Measurements from ENCODE around the gene TRPM2. TPM values are rescaled to one million over a fixed set of nuclear protein-coding genes. Genes with fewer than 3 reads are reported as not detected.
"Not testable (repeated sequence)": the region's sequence is repeated elsewhere in the genome, so short reads cannot be mapped to it uniquely, and the experiment has no call there.

Gene TRPM2
- total RNA-seq, 1 donor from 2014 or later: 20.6 TPM

DNA sequence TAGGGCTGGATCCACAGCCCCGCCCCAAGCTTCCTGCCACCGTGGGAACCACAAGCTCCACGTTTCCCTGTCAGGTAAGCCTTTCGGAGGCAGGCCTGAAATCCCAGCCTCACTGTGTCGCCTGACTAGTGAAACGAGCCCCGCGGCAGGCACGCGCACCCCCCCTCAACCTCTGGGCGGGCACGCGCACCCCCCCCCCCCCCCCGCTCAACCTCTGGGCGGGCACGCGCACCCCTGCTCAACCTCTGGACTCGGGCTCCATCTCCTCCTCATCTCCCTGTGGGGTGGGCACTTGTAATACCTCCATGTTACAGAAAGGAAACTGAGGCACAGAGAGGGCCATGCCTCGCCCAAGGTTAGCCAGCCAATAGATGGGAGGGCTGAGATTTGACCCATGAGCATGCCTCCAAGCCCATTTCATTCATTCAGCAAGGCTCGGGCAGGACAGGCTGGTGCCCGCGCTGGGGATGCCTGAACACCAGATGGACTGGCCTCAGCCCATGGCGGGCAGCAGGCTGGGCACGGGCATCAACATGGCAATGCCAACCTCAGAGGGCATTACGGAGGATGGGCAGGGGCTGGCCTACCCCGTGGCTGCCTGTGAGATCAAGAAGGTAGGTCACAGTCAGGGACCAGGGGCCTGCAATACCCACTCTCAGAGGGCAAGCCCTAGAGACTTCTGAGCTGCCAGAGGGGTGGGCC, 18.9 kb upstream of the TRPM2 start:
- intact Hi-C loops (cut with micrococcal nuclease): loop anchor here (5.0 kb wide), 2 partner anchors 322 to 1308 kb away; partner anchors contain the start of genes PCBP3 and TRAPPC10

DNA sequence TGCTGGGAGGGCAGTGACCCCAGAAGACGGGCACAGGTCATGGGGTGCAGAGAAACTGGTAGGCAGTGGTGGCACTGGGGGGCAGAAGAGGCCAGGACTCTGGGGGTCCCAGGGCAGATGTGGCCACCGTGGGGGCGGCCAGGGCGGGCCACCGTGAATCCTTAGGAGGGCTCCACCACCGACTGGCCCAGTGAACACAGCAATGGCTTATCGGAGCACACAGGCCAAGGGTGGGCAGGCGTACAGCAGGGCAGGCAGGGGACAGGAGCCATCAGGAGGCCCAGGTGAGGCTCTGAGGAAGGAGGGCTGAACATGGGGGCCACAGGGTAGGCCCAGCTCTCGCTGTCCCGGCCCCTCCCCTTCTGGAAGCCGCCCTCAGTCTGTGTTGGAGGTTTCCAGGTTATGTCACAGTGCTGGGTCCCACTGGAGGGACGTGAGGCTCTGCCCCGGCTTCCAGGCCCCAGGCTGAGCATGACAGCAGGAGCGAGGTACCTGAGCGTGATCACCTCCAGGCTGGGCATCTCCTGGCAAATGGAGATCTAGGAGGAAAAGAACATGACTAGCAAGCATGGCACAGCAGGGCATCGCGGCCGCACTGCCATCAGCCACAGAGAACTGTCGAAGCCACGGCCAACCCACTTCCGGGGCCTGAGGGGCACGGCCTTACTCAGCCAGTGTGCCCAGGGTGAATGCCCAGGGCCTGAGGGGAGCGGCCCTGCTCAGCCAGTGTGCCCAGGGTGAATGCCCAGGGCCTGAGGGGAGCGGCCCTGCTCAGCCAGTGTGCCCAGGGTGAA, 18.0 kb upstream of the TRPM2 start:
- intact Hi-C loops (cut with micrococcal nuclease): loop anchor here (5.0 kb wide), 2 partner anchors 323 to 1307 kb away; partner anchors contain the start of genes PCBP3 and TRAPPC10

DNA sequence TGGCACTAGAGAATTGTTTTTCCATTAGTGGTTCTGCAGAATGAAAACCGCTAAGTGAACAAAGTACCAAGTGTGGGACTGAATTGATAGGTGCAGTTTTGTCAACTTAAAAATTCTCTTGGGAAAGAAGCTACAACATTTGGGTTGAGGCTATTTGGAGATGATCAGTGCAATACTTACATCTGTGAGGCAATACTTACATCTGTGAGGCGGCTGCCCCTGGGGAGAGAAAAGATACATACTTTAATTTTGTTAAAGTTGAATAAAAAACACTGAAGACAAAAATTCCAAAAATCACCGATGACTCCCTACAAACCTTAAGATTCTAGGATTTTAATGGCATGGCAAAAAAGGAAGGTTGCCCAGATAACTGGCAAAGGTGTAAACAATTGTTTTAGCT, 16.0 kb upstream of the TRPM2 start:
- intact Hi-C loops (cut with micrococcal nuclease): loop anchor here (5.0 kb wide), 2 partner anchors 325 to 1305 kb away; partner anchors contain the start of genes PCBP3 and TRAPPC10

DNA sequence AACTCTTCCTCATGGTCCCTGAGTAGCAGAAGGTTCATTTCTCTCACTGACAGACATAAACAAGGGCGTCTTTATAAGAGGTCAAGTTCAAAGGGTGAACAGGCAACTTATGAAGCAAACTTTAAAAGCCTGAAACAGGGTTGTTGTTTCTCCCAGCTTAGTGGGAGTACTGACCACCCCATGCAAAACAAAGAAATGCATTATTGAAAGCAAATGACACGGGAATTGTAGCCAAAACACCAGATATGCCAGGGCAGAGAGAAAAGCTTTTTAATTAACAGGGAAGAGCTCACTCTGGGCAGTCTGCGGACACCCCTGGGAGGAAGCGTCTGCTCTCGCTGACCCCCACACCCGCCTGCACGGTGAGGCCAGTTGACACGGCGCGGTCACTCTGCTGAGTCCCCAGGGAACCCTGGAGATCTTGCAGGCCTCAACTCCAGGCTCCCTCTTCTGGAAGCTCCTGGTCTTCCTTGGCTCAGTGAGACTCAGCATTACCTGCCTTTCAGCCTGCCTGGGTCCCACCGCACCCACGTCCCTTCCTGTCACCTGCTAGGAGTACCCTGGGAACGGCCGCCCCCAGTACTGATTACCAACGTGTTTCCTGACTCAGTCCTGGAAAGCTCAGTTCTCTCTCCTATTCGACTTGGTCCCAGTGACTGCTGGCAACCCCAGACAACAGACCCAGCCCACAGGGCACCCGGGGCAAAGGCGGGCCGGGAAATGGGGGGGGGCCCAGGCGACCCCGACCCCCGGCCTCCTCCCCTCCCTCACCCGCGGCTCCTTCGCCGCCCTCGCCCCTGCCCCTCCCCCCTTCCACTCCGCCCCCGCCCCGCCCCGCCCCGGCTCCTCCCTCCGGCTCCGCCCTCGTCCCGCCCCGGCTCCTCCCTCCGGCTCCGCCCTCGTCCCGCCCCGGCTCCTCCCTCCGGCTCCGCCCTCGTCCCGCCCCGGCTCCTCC, 15.2 kb upstream of the TRPM2 start:
- intact Hi-C loops (cut with micrococcal nuclease): loop anchor here (2.0 to 5.0 kb wide), 4 partner anchors 91 to 1304 kb away; partner anchors contain the start of genes PCBP3, SUMO3 and TRAPPC10

DNA sequence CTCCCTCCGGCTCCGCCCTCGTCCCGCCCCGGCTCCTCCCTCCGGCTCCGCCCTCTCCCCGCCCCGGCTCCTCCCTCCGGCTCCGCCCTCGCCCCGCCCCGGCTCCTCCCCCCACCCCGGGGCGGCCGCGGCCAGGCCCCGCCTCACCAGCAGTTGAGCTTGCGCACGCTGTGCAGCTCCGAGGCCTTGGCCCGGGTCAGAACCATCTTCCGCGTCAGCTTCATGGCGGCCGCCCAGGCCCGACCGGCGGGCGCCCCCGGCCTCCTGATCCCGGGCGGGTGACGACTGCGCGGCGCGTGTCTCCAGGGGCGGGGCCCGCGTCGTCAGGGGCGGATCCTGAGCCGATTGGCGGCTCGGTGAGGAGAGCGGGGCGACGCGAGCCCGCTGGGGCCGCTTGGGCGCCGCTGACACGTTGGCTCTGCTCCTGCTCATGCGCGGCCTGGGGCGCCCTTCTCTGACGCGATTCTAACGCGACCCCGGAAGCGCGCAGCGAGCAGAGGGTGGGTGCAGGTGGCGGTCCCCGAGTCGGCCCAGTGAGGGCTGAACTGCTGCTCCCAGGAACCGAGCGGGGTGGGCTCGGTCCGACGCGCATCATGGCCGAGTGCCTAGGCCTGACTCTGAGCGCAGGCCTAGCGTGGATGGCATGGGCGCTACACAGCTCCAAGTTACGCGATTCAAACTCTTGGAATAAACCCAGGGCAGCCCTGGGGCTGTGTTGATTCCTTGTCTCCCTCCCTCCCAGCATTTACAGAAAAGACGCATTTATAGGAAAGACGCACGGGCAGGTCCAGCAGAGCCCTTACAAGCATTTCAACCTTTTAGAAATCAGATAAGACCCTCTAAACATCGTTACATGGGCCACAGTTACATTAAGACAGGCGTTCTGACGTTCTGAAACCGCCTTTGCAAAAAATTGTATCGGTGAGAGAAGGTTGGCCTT, 14.2 kb upstream of the TRPM2 start, which contains the start of gene CFAP410:
Gene CFAP410 (minus strand): TSS at position 420 of the 940 bp plus-strand sequence. CDS start 196 bp downstream, at position 224.
- intact Hi-C loops (cut with micrococcal nuclease): loop anchor here (1.0 to 5.0 kb wide), 5 partner anchors 90 to 1303 kb away; partner anchors contain the start of genes LRRC3, PCBP3, SUMO3 and TRAPPC10

DNA sequence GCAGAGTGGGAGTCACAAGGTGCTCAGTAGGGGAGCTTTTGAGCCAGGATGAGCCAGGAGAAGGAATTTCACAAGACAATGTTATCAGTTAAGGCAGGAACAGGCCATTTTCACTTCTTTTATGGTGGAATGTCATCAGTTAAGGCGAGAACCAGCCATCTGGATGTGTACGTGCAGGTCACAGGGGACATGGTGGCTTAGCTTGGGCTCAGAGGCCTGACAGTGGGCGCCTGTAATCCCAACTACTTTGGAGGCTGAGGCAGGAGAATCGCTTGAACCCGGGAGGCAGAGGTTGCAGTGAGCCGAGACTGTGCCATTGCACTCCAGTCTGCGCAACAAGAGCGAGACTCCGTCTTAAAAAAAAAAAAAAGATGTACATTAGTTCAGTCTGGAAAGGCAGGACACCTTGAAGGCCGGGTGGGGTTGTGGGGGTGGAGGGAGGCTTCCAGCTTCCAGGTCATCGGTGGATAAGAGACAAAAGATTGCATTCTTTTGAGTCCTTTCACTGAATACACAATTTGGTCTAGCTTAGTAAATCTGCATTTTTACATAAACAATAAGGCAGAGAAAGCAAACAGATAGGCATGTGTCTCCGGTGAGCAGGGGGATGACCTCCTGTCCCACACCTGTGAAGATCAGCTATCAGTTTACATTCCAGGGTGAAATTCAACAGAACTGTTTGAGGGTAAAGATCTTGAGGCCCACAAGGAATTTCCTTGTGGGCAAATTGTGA, 11.5 kb upstream of the TRPM2 start:
- intact Hi-C loops (cut with micrococcal nuclease): not testable (repeated sequence)

DNA sequence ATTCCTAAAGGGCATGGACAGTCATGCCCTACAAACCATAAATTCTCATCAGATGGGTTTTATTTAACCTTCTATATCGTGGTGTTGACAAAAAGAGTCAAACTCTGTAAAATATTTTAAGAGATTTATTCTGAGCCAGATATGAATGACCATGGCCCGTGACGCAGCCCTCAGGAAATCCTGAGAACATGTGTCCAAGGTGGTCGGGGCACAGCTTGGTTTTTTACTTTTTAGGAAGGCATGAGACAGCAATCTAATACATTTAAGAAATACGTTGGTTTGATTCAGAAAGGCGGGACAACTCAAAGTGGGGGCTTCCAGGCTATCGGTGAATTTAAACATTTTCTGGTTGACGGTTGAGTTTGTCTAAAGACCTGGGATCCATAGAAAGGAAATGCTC, 10.4 kb upstream of the TRPM2 start:
- intact Hi-C loops (cut with micrococcal nuclease): not testable (repeated sequence)

DNA sequence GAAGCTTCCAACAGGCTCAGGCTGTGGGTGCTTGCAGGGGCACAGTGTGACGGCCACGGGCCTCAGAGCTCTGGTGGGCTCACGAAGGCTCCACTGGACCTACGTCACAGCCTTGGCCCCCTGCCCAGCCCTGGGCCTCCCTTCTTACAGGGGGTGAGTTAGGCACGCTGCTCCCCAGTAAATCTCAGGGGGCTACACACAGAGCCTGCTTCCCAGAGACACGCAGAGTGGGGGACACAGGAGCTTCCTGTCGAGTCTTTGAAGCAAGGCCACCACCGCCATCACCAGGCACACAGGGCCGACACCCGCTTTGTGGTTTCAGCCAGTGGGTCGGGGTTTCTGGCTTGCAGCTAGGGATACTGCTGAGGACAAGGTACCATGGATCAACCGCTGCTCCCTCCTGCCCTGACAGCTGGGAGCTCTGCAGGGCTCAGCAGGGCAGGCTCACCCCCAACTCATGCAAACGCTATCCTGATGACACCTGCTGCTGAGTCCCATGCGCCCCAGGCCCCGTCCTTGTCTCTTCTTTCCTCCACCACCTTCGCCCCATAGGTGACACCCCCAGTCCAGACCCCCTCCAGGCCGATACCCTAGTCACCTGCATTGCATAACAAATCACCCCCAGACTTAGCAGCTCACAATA, 8.8 kb upstream of the TRPM2 start:
- intact Hi-C loops (cut with micrococcal nuclease): no loop called here

DNA sequence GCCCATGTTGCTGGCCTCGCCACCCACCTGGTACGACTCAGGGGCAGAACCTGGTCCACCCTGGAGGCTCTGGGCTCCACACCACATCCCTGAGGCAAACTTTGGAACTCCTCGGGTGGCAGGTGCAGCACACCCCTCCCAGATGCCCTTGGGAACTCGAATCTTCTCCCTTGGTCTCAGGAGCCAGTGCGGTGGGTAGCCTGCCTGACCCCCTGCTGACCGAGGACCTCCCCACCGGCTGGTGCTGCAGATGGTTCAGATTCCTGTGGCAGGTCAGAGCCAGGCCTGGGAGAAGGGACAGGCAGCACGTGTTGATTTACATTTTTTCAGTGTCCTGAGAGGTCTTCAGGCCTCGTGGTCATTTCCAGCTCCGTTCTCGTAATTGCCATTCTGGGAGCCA, 7.9 kb upstream of the TRPM2 start:
- intact Hi-C loops (cut with micrococcal nuclease): no loop called here

DNA sequence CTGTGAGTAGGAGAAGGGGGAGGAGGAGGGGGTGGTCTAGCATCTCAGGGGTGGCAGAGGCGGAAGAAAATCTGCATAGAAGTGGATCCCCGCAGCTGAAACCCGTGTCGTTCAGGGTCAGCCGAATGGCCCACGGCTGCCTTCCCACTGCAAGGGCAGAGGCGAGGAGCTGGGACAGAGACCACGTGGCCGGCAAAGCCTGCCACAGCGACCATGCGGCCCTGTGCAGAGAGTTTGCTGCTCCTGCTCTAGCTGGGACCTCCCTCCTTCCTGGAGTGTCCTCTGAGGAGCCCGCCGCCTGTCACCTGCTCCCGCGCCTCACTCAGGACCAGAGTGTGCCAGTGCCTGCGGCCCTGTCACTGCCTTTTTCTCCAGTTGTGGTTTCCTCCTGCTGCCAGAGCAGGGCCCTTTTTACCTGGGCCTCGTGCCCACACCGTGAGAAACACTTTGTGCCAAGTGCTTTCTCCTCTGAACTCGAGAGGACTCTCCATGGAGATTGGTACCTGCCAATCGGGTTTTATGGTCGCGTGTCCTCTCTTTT, 5.4 kb upstream of the TRPM2 start:
- intact Hi-C loops (cut with micrococcal nuclease): no loop called here

DNA sequence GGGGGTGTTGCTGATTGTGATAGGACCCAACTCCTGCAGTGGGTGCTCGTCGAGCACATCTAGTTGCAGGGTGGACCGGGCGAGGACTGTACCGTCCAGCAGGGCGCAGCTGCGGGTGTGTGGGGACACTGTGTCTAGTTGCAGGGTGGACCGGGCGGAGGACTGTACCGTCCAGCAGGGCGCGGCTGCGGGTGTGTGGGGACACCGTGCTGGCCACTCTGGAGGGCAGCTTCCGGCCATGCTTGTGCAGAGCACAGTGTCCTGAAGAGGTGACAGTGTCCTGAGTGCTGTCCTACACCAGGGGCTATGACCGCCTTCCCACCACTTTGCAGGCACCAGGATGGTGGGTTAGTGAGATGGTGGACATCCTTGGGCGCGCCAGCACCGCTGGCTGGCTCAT, 4.6 kb upstream of the TRPM2 start:
- intact Hi-C loops (cut with micrococcal nuclease): no loop called here

DNA sequence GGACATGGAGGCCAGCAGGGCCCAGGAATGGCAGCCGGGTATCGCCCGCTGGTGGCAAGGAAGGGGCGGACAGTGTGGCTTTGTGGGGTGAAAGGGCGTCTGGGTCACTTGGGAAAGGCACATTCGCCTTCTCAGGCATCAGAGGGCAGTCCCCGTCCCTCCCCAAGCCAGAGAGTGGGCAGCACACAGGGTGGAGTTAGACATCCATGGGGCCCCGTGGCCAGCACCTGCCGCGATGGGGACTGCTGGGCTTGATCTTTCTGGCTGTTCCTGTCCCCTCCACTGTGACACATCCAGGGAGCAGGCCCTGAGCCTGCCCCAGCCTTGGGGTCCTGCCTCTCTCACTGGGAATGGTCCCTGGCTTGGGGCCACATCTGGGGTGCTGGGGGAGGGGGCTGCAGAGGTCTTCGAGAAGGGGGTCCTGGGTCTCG, 4.0 kb upstream of the TRPM2 start:
- intact Hi-C loops (cut with micrococcal nuclease): no loop called here

DNA sequence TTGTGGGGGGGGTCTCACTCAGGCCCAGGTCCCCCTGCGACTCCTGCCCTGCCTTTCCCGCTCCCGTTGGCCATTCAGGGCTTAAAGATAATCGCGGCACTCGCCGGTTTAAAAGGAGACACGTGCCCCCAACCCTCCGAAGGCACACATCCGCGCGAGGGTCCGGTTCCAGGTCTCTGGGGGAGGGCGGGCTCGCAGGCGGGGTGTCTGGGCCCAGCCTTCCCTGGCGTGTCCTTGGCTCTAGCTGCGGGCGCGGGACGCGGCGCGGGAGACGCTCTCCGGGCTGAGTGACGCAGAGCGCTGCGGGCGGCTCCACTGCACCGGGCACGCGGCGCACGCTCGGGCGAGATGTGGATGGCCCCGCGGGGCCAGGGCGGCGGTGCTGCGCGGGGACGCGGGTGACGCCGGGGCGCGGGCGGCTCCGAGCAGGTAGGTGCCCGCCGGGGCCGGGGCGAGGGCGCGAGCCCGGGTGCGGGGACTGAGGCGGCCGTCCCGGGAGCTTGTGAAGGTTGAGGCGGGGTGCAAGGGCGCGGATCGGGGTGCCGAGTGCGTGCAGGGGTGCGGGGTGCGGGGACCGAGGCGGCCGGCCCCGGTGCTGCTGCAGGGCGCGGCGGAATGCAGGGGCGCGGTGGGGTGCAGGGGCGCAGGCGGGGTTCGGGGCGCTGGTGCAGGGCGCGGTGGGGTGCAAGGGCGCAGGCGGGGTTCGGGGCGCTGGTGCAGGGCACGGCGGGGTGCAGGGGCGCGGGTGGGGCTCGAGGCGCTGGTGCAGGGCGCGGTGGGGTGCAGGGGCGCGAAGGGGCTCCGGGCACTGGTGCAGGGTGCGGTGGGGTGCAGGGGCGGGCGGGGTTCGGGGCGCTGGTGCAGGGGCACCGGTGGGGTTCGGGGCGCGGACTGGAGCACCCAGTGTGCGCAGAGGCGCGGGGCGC, 3.3 kb upstream of the TRPM2 start:
- intact Hi-C loops (cut with micrococcal nuclease): no loop called here

DNA sequence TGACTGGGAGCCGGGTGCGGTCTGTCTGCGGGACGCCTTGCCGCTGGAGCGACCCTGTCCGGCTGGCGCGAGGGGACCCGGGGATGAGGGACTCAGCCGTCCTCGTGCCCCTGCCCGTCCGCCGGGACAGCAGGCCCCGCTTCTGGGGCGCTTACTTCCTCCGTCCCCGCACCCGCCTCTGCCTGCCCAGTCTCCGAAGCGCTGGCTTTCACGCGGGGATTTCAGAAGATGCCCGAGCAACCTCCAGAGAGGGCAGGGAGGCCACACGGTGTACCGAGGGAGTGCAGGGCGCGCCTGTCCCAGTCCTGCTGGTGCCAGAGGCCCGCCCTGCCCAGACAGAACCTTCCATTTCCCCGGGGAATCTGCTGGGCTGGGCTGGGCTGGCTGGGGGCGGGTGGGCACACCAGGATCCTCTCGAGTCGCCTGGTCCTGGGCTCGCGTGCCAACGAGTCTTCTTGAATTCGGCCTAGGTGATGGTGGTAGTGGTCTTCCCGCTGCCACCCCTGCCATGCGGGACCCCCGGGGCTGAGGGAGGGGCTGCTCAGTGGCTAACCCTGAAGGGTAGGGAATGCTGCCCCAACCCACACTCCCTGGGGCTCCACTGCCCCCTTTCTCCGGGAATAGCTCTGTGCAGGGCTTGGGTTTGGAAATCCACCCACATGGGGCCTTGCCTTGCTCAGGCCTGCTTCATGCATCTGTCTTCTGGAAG, 2.5 kb upstream of the TRPM2 start:
- intact Hi-C loops (cut with micrococcal nuclease): no loop called here

DNA sequence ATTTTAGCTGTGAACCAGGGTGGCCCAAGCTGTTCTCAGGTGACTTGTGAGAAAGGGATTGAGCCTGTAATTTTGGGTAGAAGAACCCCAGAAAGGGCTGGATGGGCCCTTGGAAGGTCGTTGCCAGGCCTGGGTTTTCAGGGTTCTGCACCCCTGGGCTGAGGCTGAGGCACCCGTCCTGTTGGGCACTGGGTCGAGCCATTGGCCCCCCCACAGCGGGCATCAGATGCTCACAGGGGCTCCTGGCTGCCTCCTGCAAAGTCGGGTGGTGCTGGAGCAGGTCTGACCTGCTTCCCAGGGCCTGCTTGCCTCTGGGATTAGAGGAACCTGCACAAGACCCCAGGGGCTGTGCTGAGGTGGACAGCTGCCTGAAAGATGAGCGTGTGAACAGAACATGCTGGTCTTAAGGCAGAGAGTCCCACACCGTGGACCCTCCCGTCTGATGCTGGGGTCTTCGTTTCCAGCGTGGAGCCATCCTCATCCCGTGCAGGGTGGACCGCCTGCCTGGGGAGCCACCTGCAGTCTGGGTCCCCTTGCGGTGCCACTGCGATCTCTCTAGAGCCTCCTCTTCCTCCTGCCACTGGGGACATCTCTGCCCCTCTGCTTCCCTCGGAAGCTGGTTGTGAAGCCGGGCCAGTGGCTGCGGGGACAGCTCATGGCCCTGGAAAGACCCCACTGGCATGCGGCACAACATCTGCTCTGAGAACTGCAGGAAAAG, 1.7 kb upstream of the TRPM2 start:
- intact Hi-C loops (cut with micrococcal nuclease): loop anchor here (2.0 kb wide), 1 partner anchor 35 kb away; no protein-coding TSS in a partner anchor
